Hindlimb muscle (tissue), 1 donor: ENCODE data around the gene MPPE1. TPM values are rescaled to one million over a fixed set of nuclear protein-coding genes. Genes with fewer than 3 reads are reported as not detected.
"Not testable (repeated sequence)": the region's sequence is repeated elsewhere in the genome, so short reads cannot be mapped to it uniquely, and the experiment has no call there.

Experiments used
- DNase-seq: peaks from one replicate; pipeline ENCODE4 v3.0.0-alpha.2; 2013
- polyA plus RNA-seq: library from polyadenylated mRNA; unstranded; fragments of 120-200 nt; gene quantifications from one replicate; pipeline ENCODE4 v1.2.1, GENCODE V29; 2013; ENCODE audit not compliant: insufficient read length

Gene MPPE1
- polyA plus RNA-seq, 1 donor = 24.0 TPM

GRCh38 chr18:11925800-11926481 lies 17.8 kb upstream of the MPPE1 start:
- no peak for DNase-seq

GRCh38 chr18:11923450-11923849 lies 15.3 kb upstream of the MPPE1 start:
- no peak for DNase-seq

DNA sequence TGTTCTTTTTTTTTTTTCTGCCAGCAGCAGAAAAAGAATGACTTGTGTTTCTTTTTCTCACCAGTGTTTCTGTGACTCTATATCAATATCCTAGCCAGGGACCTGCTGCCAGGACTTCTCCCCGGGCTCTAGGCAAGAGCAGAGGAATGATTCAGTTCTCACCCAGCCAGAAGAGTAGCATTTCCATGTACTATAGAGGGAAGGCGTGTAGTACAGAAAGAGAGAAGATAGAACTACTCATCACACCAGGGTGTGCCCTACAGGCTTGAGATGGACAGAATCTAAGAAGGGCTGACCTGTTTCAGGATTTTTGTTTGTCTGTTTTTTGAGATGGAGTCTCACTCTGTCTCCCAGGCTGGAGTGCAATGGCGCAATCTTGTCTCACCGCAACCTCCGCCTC lies 11.4 kb upstream of the MPPE1 start:
- not testable (repeated sequence) for DNase-seq

- DNase-seq = not testable (repeated sequence)
These were observed 8.8 kb upstream of the MPPE1 start for GRCh38 chr18:11916880-11917279.

- no peak for DNase-seq
These were observed 1.5 kb upstream of the MPPE1 start for GRCh38 chr18:11909591-11910026.

DNA sequence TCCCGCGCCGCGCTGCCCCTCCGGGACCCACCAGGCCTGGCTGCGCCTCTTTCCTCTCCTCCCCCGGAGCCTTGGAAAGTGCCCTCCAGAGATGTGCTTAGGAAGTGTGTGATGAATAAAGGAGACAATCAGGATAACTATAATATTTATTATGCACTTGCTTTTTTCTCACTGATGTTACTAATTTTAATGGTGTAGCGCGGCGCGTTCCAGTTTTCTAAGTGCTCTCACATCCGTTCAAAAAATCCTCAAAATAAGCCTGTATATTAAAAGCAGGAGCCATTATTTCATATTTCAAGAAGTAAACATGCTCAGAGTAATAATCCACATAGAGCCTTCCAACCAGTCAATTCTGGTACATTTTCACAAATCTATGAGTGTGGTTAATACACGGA lies 941 bp upstream of the MPPE1 start:
- no peak for DNase-seq

GRCh38 chr18:11906926-11907874 lies 917 bp downstream of the MPPE1 start:
- no peak for DNase-seq

- DNase-seq = no peak
These were observed 1.9 kb downstream of the MPPE1 start for GRCh38 chr18:11906176-11906575.

DNA sequence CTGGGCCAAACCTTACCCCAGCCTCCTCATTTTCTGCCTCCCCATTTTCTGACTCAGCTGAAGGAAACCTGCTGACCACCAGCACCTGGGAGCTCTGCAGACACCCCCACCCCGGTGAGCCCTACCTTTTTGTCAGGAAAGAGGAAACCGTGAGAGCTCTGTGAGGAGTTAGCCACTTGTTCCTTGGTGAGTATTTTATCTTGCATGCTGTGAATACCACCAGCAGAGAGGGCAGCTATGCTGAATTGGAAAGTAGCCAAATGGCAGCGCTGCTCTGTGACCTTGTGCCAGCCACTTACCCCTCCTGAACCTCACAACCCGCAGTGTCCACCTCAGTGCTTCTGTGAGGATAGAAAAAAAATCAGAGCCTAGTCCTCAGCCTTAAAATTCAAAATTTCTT lies 2.5 kb downstream of the MPPE1 start:
- no peak for DNase-seq

- DNase-seq = no peak
These were observed 5.4 kb downstream of the MPPE1 start for GRCh38 chr18:11902522-11903292.

- DNase-seq = no peak
These were observed 6.2 kb downstream of the MPPE1 start for GRCh38 chr18:11901826-11902438.

DNA sequence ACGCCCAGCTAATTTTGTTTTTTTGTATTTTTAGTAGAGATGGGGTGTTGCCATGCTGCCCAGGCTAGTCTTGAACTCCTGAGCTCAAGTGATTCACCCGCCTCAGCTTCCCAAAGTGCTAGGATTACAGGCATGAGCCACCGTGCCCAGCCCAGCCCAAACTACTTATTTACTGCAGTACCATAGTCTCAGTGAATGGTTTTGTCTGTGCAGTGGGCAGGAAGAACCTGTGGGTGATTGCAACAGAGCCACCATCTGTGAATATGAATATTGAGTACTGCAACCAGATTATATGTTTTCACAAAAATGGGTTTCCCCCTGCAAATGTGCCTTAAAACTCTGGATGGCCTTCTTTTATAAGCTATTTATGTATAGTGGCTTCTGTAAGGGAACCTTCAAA lies 9.1 kb downstream of the MPPE1 start:
- no peak for DNase-seq

DNA sequence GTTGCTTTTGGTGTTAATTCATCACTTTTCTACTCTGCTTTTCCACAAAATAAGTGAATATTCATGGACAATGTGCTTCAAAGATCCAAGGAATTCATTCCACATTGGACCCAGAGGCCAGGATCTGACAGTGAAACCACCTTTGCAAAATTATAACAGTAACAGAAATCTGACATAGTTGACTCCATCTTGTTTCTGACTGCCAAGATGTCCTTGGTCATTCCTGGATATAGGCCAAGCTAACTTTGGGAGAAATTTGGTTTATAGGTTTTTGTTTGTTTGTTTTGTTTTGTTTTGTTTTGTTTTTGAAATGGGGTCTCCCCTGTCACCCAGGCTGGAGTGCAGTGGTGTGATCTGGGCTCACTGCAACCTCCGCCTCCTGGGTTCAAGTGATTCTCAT lies 10.3 kb downstream of the MPPE1 start:
- no peak for DNase-seq

DNA sequence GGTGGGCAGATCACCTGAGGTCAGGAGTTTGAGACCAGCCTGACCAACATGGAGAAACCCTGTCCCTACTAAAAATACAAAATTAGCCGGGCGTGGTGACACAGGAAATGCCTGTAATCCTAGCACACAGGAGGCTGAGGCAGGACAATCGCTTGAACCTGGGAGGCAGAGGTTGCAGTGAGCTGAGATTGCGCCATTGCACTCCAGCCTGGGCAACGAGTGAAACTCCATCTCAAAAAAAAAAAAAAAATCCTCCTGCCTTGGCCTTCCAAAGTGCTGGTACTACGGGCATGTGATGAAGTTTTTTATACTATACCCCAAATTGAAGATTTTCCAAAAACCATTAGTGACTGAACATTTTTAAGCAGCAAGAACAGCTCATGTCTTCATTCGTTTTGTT lies 15.7 kb downstream of the MPPE1 start:
- not testable (repeated sequence) for DNase-seq

GRCh38 chr18:11891737-11892136 lies 16.4 kb downstream of the MPPE1 start:
- DNase-seq = no peak

DNA sequence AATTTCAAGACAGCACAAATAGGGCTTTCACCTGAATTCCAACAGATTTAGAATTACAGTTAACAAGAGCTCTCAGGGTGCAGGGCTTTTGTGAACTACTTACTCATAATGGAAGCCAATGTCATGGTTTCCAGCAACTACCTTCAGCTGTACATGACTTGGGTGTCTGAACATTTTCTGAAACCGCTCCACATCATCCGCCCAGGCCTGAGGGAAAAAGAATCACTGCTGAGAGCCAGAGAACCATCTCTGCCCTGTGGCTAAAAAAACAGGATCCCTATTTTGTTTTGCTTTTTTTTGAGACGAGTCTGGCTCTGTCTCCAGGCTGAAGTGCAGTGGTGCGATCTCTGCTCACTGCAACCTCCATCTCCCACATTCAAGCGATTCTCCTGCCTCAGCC lies 18.8 kb downstream of the MPPE1 start:
- DNase-seq = no peak

GRCh38 chr18:11888726-11889125 lies 19.4 kb downstream of the MPPE1 start:
- no peak for DNase-seq

DNA sequence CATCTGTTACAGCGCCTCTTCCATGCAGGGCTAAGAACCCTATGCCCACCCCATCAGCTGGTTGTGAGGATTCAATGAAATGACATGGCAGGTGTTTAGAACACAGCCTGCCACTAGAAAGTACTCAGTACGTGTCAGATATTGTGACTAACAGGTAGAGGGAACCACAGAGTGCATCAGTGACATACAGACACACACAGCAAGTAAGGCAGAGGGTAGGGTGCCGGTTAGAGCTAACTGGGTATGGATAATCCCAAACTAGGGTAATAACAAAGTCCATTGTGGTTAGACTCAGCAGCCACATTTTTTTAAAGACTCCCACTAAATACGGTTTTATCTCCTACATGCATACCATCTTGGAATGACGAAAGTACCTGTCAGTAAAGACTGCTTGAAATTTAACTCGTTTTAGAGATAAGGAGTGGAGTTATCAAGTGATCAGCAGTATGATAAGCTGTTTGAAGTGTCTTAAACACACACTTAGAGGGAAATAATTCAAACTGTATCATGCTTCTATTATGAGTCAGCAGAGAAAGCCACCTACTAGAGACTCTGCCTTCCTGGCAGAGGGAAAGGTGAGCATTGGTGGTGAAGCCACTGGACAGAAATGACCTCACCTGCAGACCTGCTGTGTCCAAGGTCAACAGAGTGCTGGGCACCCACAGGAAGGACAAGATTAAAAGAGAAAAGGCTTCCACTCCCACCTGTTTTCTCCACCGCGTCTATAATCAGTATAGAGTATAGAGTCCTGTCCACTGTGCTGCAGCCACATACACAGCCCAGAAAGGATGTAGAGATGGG lies 20.6 kb downstream of the MPPE1 start:
- no peak for DNase-seq

GRCh38 chr18:11886577-11887110 lies 21.5 kb downstream of the MPPE1 start:
- no peak for DNase-seq

GRCh38 chr18:11885278-11885947 lies 22.7 kb downstream of the MPPE1 start:
- no peak for DNase-seq
